ENCODE results near the gene ZNF700. TPM values are rescaled to one million over a fixed set of nuclear protein-coding genes. Genes with fewer than 3 reads are reported as not detected.
A peak's percentile ranks its signal among the peaks of the same experiment; 100 is the strongest.
"Not testable (repeated sequence)": the region's sequence is repeated elsewhere in the genome, so short reads cannot be mapped to it uniquely, and the experiment has no call there.

Gene ZNF700
- total RNA-seq, 4 donors from 2014 or later: 7.1 to 19.6 (median 11.4) TPM

DNA sequence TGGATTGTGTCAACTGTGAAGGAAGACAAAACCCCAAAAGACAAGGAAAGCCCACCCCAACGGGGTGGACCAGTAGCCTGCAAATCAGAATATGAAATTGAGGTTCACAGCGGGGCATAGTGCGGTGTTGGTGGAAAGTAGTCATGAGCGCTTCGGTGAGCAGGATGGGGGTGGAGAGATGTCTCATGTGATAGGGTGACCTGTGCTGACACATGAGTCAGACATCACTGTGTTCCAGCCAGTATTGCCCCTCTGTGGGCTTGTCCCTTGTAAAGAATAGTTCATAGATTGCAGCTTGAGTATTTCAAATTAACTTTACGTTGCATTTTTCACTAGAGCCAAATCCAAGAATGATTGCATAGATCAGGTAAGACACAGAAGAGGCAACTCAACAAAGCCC lies 30.1 kb upstream of the ZNF700 start:
- Histone ChIP-seq H3K4me1 (no peaks in the 10 kb centered on the region), H3K9me3 (peaks cover 0 to 16% (median 0%) of the 10 kb centered on the region in 3 donors), H3K36me3 (peaks cover 0 to 3% of the 10 kb centered on the region in 2 donors), H3K27me3 (no peaks in the 10 kb centered on the region), H3K27ac (no peak overlapping the region), H3K4me3 (no peak overlapping the region)
- no peak for ATAC-seq
- WGBS, 2 donors (ENCODE audit: low coverage in 1 of 2): 86 to 96% methylated on average over 5 of the region's 6 CpGs
- no peak for TF ChIP-seq POLR2A (IDR thresholded peaks at IDR 0.05)
- no peak for TF ChIP-seq POLR2AphosphoS5 (IDR thresholded peaks at IDR 0.05)

DNA sequence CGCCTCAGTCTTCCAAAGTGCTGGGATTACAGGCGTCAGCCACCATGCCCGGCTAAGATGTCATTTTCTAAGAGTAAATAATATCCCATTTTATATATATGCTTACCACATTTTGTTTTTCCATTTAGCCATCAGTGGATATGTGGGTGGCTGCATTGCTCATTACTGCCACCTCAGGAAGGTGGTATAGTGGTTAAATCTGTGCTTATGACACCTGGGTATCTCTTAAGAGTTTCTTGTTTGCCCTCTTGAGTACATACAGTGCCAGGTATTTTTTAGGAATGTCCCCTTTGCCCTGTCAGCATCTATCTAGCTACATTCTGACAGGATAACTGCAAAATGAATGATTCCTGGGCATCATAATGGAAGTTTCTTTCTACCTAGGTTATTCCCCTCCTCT lies 22.7 kb upstream of the ZNF700 start:
- TF ChIP-seq POLR2A (IDR thresholded peaks at IDR 0.05) (no peak), EP300 (IDR thresholded peaks at IDR 0.05) (no peak), POLR2AphosphoS5 (IDR thresholded peaks at IDR 0.05) (no peak)
- TF ChIP-seq, protein P1, sequence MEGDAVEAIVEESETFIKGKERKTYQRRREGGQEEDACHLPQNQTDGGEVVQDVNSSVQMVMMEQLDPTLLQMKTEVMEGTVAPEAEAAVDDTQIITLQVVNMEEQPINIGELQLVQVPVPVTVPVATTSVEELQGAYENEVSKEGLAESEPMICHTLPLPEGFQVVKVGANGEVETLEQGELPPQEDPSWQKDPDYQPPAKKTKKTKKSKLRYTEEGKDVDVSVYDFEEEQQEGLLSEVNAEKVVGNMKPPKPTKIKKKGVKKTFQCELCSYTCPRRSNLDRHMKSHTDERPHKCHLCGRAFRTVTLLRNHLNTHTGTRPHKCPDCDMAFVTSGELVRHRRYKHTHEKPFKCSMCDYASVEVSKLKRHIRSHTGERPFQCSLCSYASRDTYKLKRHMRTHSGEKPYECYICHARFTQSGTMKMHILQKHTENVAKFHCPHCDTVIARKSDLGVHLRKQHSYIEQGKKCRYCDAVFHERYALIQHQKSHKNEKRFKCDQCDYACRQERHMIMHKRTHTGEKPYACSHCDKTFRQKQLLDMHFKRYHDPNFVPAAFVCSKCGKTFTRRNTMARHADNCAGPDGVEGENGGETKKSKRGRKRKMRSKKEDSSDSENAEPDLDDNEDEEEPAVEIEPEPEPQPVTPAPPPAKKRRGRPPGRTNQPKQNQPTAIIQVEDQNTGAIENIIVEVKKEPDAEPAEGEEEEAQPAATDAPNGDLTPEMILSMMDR (IDR thresholded peaks at IDR 0.05): no peak

DNA sequence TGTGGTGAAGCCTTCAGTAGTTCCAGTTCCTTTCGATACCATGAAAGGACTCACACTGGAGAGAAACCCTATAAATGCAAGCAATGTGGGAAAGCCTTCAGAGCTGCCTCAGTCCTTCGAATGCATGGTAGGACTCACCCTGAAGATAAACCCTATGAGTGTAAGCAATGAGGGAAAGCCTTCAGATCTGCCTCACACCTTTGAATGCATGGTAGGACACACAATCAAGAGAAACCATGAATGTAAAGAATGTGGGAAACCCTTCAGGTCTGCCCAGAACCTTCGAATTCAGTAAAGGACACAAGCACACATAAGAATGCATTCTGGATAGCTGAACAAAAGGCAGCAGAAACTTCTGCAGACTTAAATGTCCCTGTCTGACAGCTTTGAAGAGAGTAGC lies 19.0 kb upstream of the ZNF700 start:
- Histone ChIP-seq H3K4me3 (no peak overlapping the region), H3K27me3 (no peaks in the 10 kb centered on the region), H3K27ac (no peak overlapping the region), H3K9me3 (peaks cover 3 to 88% (median 4%) of the 10 kb centered on the region in 3 donors), H3K36me3 (peaks cover 4 to 47% of the 10 kb centered on the region in 2 donors), H3K4me1 (no peaks in the 10 kb centered on the region)
- WGBS, 2 donors (ENCODE audit: low coverage in 1 of 2): 90% methylated on average over 3 of the region's 3 CpGs; no CpG with 5 or more reads in 1 of the 2 donors
- ATAC-seq: no peak
- TF ChIP-seq POLR2A (IDR thresholded peaks at IDR 0.05) (no peak), EP300 (IDR thresholded peaks at IDR 0.05) (no peak), POLR2AphosphoS5 (IDR thresholded peaks at IDR 0.05) (no peak)
- TF ChIP-seq, protein P1 (IDR thresholded peaks at IDR 0.05): no peak

More for the DNA sequence above, 22.7 kb upstream of the ZNF700 start:
- ATAC-seq: no peak
- Histone ChIP-seq H3K4me1 (no peaks in the 10 kb centered on the region), H3K27me3 (no peaks in the 10 kb centered on the region), H3K27ac (no peak overlapping the region), H3K9me3 (peaks cover 3 to 80% (median 4%) of the 10 kb centered on the region in 3 donors), H3K4me3 (no peak overlapping the region), H3K36me3 (peaks cover 4 to 47% of the 10 kb centered on the region in 2 donors)
- 100% methylated on average over 3 of the region's 3 CpGs; no CpG with 5 or more reads in 1 of the 2 donors for WGBS, 2 donors (ENCODE audit: low coverage in 1 of 2)

DNA sequence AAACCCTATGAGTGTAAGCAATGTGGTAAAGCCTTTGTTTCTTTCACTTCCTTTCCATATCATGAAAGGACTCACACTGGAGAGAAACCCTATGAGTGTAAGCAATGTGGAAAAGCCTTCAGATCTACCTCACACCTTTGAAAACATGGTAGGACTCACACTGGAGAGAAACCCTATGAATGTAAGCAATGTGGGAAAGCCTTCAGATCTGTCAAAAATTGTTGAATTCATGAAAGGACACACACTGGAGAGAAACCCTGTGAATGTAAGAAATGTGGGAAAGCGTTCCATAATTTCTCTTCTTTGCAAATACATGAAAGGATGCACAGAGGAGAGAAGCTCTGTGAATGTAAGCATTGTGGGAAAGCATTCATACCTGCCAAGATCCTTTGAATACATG lies 13.0 kb upstream of the ZNF700 start:
- H3K4me1 ChIP-seq, H3K27ac ChIP-seq, H3K4me3 ChIP-seq, ATAC-seq, H3K27me3 ChIP-seq: not testable (repeated sequence)
- Histone ChIP-seq H3K36me3 (peaks cover 0 to 11% of the 10 kb centered on the region in 2 donors), H3K9me3 (peaks cover 0 to 89% (median 0%) of the 10 kb centered on the region in 3 donors)
- 100% methylated on average over 1 of the region's 1 CpG; no CpG with 5 or more reads in 1 of the 2 donors for WGBS, 2 donors (ENCODE audit: low coverage in 1 of 2)

DNA sequence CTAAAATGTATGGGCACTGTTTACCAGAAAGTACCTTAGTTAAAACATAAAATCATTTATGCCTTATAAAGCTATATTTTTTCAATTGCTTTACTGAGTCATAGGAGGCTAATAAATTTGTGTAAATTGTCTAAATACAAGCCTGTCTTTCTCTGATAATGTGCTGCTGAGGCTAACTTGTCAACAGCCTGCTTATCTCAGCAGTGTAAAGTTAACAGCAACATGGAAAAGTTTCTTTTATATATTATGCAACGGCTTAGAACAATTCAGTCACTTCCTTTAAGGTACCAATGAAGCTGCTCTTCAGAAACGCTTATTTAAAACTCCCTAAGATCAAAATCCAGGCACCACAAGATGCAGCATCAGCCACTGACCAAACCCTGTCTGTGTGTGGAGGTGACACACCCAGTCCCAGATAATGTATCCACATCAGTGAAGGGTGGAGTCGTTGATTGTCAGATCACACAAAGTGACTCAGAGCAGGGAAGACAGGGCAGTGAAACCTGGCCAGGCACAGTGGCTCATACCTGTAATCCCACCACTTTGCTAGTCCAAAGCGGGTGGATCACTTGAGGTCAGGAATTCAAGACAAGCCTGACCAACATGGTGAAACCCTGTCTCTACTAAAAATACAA lies 10.4 kb upstream of the ZNF700 start:
- H3K27me3 ChIP-seq, ATAC-seq, H3K27ac ChIP-seq, H3K4me1 ChIP-seq, H3K4me3 ChIP-seq: not testable (repeated sequence)
- WGBS, 2 donors (ENCODE audit: low coverage in 1 of 2): 86 to 95% methylated on average over 1 to 4 of the region's 4 CpGs
- H3K9me3 ChIP-seq: peaks cover 0 to 63% (median 0%) of the 10 kb centered on the region in 3 donors
- H3K36me3 ChIP-seq: peaks cover 0 to 11% of the 10 kb centered on the region in 2 donors

DNA sequence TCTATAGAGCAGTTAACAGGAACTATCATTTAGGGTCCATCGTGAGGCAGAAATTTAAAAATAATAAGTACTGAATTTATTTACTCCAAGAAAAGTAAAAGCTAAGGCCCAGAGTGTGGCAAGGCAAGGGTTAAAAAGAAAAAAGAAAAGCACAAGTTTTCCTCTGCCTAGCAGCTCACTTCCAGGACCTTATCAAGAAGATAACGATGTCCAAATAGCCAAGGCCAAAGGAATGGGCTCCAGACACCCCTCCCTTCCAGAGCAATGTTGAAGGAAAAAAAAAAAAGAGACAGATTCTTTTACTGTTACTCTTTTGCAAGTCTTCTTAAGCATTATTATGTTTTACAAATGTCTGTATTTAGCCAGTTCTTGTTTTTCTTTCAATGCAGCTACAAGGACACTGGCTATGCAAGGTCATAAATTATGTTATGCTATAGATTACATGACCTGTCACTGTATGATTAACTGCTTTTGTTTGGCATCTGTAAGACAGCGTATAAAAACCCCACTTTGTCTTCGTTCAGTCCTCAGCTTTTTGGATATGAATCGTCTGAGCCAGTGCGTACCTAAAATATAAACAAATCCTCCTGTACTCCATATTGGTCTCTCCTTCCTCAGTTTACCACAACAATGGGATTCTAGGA lies 2.9 kb upstream of the ZNF700 start:
- Histone ChIP-seq H3K27me3 (no peaks in the 10 kb centered on the region), H3K27ac (no peak overlapping the region), H3K9me3 (no peaks in the 10 kb centered on the region), H3K36me3 (no peaks in the 10 kb centered on the region), H3K4me1 (peaks cover 0 to 32% (median 9%) of the 10 kb centered on the region in 3 donors), H3K4me3 (no peak overlapping the region)
- WGBS, 2 donors (ENCODE audit: low coverage in 1 of 2): 7 to 25% methylated on average over 5 to 6 of the region's 6 CpGs
- no peak for ATAC-seq
- no peak for TF ChIP-seq EP300 (IDR thresholded peaks at IDR 0.05)
- TF ChIP-seq POLR2A (IDR thresholded peaks at IDR 0.05): no peak
- TF ChIP-seq POLR2AphosphoS5 (IDR thresholded peaks at IDR 0.05): no peak
- TF ChIP-seq, protein P1 (IDR thresholded peaks at IDR 0.05): no peak

DNA sequence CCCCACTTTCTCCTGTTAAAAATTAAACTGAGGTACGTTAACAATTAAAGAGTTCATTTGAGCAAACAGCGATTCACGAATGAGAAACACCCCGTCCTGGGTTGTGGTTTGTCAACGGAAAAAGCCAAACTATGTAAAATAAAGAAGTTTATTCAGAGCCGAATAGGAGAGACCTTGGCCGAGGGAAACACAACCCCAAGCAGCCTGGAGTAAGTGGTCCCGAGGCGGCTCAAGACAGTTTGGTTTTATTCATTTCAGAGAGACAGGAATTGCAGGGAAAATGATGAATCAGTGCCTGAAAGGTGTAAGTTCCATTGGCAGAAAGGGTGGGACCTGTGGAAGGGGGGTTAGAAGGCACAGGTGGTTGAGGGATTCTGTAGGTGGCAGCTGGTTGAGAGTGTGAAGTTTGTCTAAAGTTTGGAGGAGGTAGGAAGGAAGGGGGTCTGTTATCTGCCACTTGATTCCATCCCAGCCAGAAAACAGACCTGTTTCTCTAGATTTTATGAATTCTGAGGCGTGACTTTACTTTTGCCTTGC lies 812 bp downstream of the ZNF700 start:
- ATAC-seq, H3K27me3 ChIP-seq, H3K36me3 ChIP-seq, H3K9me3 ChIP-seq: not testable (repeated sequence)
- Histone ChIP-seq H3K4me1 (peaks cover 0 to 34% (median 9%) of the 10 kb centered on the region in 3 donors), H3K27ac (peak overlapping the region; percentile 92 to 96 (median 94)), H3K4me3 (peak overlapping the region; percentile 91 to 94)
- WGBS, 2 donors (ENCODE audit: low coverage in 1 of 2): 7 to 12% methylated on average over 7 to 9 of the region's 10 CpGs
